H1 (cell line): ENCODE results near the gene RALY. TPM values are rescaled to one million over a fixed set of nuclear protein-coding genes. Genes with fewer than 3 reads are reported as not detected.

Experiments used
- CTCF ChIA-PET: fragments of 300-600 bp; sonication (Branson Sonifier 250); formaldehyde crosslinking; loops from one replicate; lab custom pipeline; 2021; ENCODE audit not compliant: partially characterized antibody; lab: Charles Lee
- POLR2A ChIA-PET: fragments of 300-600 bp; sonication (Branson Sonifier 250); formaldehyde crosslinking; loops from one replicate; lab custom pipeline; 2021; ENCODE audit warnings: inconsistent platforms; ENCODE audit not compliant: partially characterized antibody; lab: Charles Lee
- DNase-seq, 2 experiments: peaks; one replicate each; pipeline versions ENCODE4 v3.0.0 to v3.0.0-alpha.2; 2010 to 2022; ENCODE audit warnings: low spot score in 2 of 2, low read depth in 1 of 2, mixed read lengths in 1 of 2
- FAIRE-seq: peaks from 2 replicates; lab custom pipeline; 2011; peaks lifted over from hg19 to GRCh38; lab: Jason Lieb, UNC
- H2AFZ ChIP-seq: 2 replicates; pipeline ENCODE4 v1.8.1; 2012; ENCODE audit warnings: low read length, inconsistent platforms
- H2AK5ac ChIP-seq: 2 replicates; pipeline ENCODE4 v1.6.1; 2013; ENCODE audit warnings: low read depth, low read length
- H2BK120ac ChIP-seq: replicated peaks from 2 replicates; pipeline ENCODE3; 2013; ENCODE audit warnings: low read depth, low read length, inconsistent platforms
- H2BK12ac ChIP-seq: 2 replicates; pipeline ENCODE4 v1.6.1; 2013; ENCODE audit warnings: low read depth, low read length
- H2BK15ac ChIP-seq: 2 replicates; pipeline ENCODE4 v1.6.1; 2013; ENCODE audit warnings: low read length
- H2BK20ac ChIP-seq: 2 replicates; pipeline ENCODE4 v1.6.1; 2013; ENCODE audit warnings: low read length
- H2BK5ac ChIP-seq: 2 replicates; pipeline ENCODE4 v1.6.1; 2013; ENCODE audit warnings: low read depth, low read length
- H3K14ac ChIP-seq: 2 replicates; pipeline ENCODE4 v1.6.1; 2013; ENCODE audit warnings: inconsistent platforms; ENCODE audit not compliant: insufficient read length
- H3K18ac ChIP-seq: 2 replicates; pipeline ENCODE4 v1.6.1; 2013; ENCODE audit warnings: low read length; ENCODE audit errors: extremely low read depth
- H3K23ac ChIP-seq: 2 replicates; pipeline ENCODE4 v1.6.1; 2013; ENCODE audit warnings: inconsistent platforms; ENCODE audit not compliant: insufficient read length
- H3K23me2 ChIP-seq: 2 replicates; pipeline ENCODE4 v1.6.1; 2013; ENCODE audit warnings: low read depth, low read length
- H3K27ac ChIP-seq: 2 replicates; pipeline ENCODE4 v1.6.1; 2011; ENCODE audit warnings: low read depth, low read length, inconsistent platforms
- H3K27me3 ChIP-seq, 4 experiments: replicated peaks in 1 of 4; 1 replicate in 1 of 4; 2 replicates in 3 of 4; pipeline versions ENCODE4 v1.6.1 to v1.8.1; 2011 to 2013; ENCODE audit warnings: low read length in 3 of 4, mild to moderate bottlenecking in 3 of 4, inconsistent platforms in 2 of 4, mixed read lengths in 2 of 4, moderate library complexity in 1 of 4; ENCODE audit not compliant: control insufficient read depth in 3 of 4, insufficient read depth in 3 of 4; ENCODE audit errors: extremely low read depth in 1 of 4
- H3K36me3 ChIP-seq, 4 experiments: 2 replicates each; pipeline versions ENCODE4 v1.6.1 to v1.8.1; 2011 to 2013; ENCODE audit warnings: mild to moderate bottlenecking in 4 of 4, low read length in 3 of 4, moderate library complexity in 2 of 4, control low read depth in 1 of 4, inconsistent platforms in 1 of 4; ENCODE audit not compliant: insufficient read depth in 4 of 4, control insufficient read depth in 2 of 4
- H3K4ac ChIP-seq: replicated peaks from 2 replicates; pipeline ENCODE3; 2013; ENCODE audit warnings: low read length, low read depth, mixed read lengths, inconsistent platforms; ENCODE audit not compliant: insufficient read length
- H3K4me1 ChIP-seq, 4 experiments: replicated peaks in 1 of 4; 1 replicate in 1 of 4; 2 replicates in 3 of 4; pipeline versions ENCODE4 v1.6.1 to v1.8.1; 2011 to 2013; ENCODE audit warnings: low read length in 3 of 4, inconsistent platforms in 2 of 4, mixed read lengths in 1 of 4; ENCODE audit not compliant: insufficient read depth in 4 of 4, control insufficient read depth in 3 of 4
- H3K4me2 ChIP-seq, 2 experiments: 2 replicates each; pipeline versions ENCODE4 v1.6.1 to v1.8.1; 2011 to 2013; ENCODE audit warnings: low read depth in 2 of 2, low read length in 2 of 2, control low read depth in 1 of 2, inconsistent platforms in 1 of 2, mild to moderate bottlenecking in 1 of 2; ENCODE audit not compliant: insufficient read depth in 1 of 2
- H3K4me3 ChIP-seq, 4 experiments: fragments of 200-600, 300-600 bp in 1 of 4; sonication (generic), shearing (Covaris generic), sonication (Bioruptor Twin) in 1 of 4; 2 replicates each; pipeline versions ENCODE4 v1.5.1 to v1.8.1; 2011 to 2016; ENCODE audit warnings: low read length in 4 of 4, low read depth in 3 of 4, control low read depth in 2 of 4, inconsistent platforms in 2 of 4, mild to moderate bottlenecking in 2 of 4, mixed read lengths in 1 of 4, moderate library complexity in 1 of 4; ENCODE audit not compliant: insufficient read depth in 2 of 4; ENCODE audit errors: extremely low read depth in 1 of 4
- H3K56ac ChIP-seq: replicated peaks from 2 replicates; pipeline ENCODE3; 2013; ENCODE audit warnings: low read depth, mild to moderate bottlenecking, mixed read lengths, low read length, inconsistent platforms; ENCODE audit not compliant: insufficient read length
- H3K79me1 ChIP-seq: 2 replicates; pipeline ENCODE4 v1.6.1; 2013; ENCODE audit warnings: low read depth, low read length, control low read depth
- H3K79me2 ChIP-seq, 2 experiments: 2 replicates each; pipeline versions ENCODE4 v1.6.1 to v1.8.1; 2012 to 2013; ENCODE audit warnings: low read length in 2 of 2, mild to moderate bottlenecking in 2 of 2, inconsistent platforms in 1 of 2; ENCODE audit not compliant: insufficient read depth in 2 of 2, control insufficient read depth in 1 of 2
- H3K9ac ChIP-seq, 4 experiments: replicated peaks in 1 of 4; 1 replicate in 1 of 4; 2 replicates in 3 of 4; pipeline versions ENCODE4 v1.6.1 to v1.8.1; 2011 to 2013; ENCODE audit warnings: low read depth in 3 of 4, low read length in 3 of 4, control low read depth in 2 of 4, mild to moderate bottlenecking in 2 of 4, moderate library complexity in 2 of 4, inconsistent platforms in 1 of 4; ENCODE audit errors: extremely low read depth in 1 of 4
- H3K9me3 ChIP-seq, 2 experiments: 2 replicates each; pipeline versions ENCODE4 v1.6.1 to v1.8.1; 2012 to 2013; ENCODE audit warnings: mild to moderate bottlenecking in 2 of 2, moderate library complexity in 2 of 2, control low read depth in 1 of 2, inconsistent platforms in 1 of 2, low read depth in 1 of 2, low read length in 1 of 2, mixed read lengths in 1 of 2; ENCODE audit not compliant: insufficient read depth in 2 of 2
- H4K20me1 ChIP-seq, 2 experiments: replicated peaks in 1 of 2; 2 replicates each; pipeline versions ENCODE3 to v1.8.1; 2011 to 2013; ENCODE audit warnings: inconsistent platforms in 2 of 2, low read length in 2 of 2, mild to moderate bottlenecking in 1 of 2; ENCODE audit not compliant: insufficient read depth in 2 of 2, control insufficient read depth in 1 of 2
- H4K5ac ChIP-seq: 2 replicates; pipeline ENCODE4 v1.6.1; 2013; ENCODE audit warnings: low read length, low read depth, mixed read lengths, inconsistent platforms; ENCODE audit not compliant: insufficient read length
- H4K8ac ChIP-seq: 2 replicates; pipeline ENCODE4 v1.8.0; 2013; ENCODE audit warnings: mild to moderate bottlenecking, moderate library complexity, low read length, inconsistent platforms; ENCODE audit not compliant: insufficient read depth; ENCODE audit errors: extremely low read depth
- H4K91ac ChIP-seq: replicated peaks from 2 replicates; pipeline ENCODE3; 2013; ENCODE audit warnings: low read length, mixed read lengths, inconsistent platforms; ENCODE audit not compliant: insufficient read length
- BACH1 ChIP-seq: IDR thresholded peaks from 2 replicates; pipeline ENCODE4 v1.6.1; 2012; ENCODE audit warnings: low read length, improper control_type of control experiment
- BCL11A ChIP-seq, 2 experiments: IDR thresholded peaks; one replicate each; pipeline ENCODE4 v1.6.1; 2011; ENCODE audit warnings: low read depth in 2 of 2, low read length in 2 of 2, mild to moderate bottlenecking in 2 of 2
- CREB1 ChIP-seq: IDR thresholded peaks from 2 replicates; pipeline ENCODE4 v1.6.1; 2012; ENCODE audit warnings: inconsistent platforms
- EZH2 ChIP-seq: fragments of 200-600 bp; sonication (generic); IDR thresholded peaks from 2 replicates; pipeline ENCODE4 v1.7.1; 2012; ENCODE audit warnings: low read depth, mild to moderate bottlenecking, moderate library complexity, low read length, inconsistent platforms; ENCODE audit not compliant: severe bottlenecking
- FOSL1 ChIP-seq: IDR thresholded peaks from 2 replicates; pipeline ENCODE4 v1.6.1; 2011; ENCODE audit warnings: mild to moderate bottlenecking, low read depth, low read length, moderate library complexity; ENCODE audit not compliant: insufficient read depth
- HDAC6 ChIP-seq: IDR thresholded peaks from one replicate; pipeline ENCODE4 v1.7.1; 2012; ENCODE audit warnings: low read depth, mild to moderate bottlenecking, inconsistent platforms, low read length, moderate library complexity
- JUN ChIP-seq: IDR thresholded peaks from 2 replicates; pipeline ENCODE4 v1.6.1; 2011; ENCODE audit warnings: low read depth, mild to moderate bottlenecking, improper control_type of control experiment, low read length
- SIX5 ChIP-seq: IDR thresholded peaks from 2 replicates; pipeline ENCODE4 v1.6.1; 2011; ENCODE audit warnings: mild to moderate bottlenecking, low read depth, low read length
- WGBS, 2 experiments: shearing (Covaris generic) in 1 of 2; methylation state at CpG; one replicate each; pipeline versions ENCODE4 v1.1.6 to v1.1.7; 2013 to 2015; ENCODE audit warnings: low lambda C conversion rate in 2 of 2, mixed read lengths in 2 of 2, inconsistent platforms in 1 of 2, low coverage in 1 of 2, missing lambda C conversion rate in 1 of 2; ENCODE audit not compliant: insufficient replicate concordance in 2 of 2, insufficient coverage in 1 of 2, insufficient read length in 1 of 2; ENCODE audit errors: extremely low coverage in 1 of 2, missing lambda C conversion rate in 1 of 2; 5-methylcytosine and 5-hydroxymethylcytosine counted together
- polyA plus RNA-seq, 7 experiments: library from polyadenylated mRNA; depleted of rRNA in 3 of 7; stranded (reverse) in 5 of 7; unstranded in 2 of 7; fragments of >200 nt in 5 of 7; fragments of 200-250 nt in 2 of 7; gene quantifications; 1 replicate in 5 of 7; 2 replicates in 1 of 7; 4 replicates in 1 of 7; pipeline versions ENCODE4 v1.2.1 to v1.2.3, GENCODE V29; 2011 to 2013; ENCODE audit warnings: missing spikeins in 2 of 7, mixed read lengths in 2 of 7
- total RNA-seq: library from RNA; stranded (reverse); fragmentation: NEBNext Ultra II Directional; extraction: Animal tissue kit (Norgen Biotek cat#: 25700); gene quantifications from 2 replicates; pipeline ENCODE4 v1.2.1, GENCODE V29; 2021

The RALY gene
- total and polyA plus RNA-seq, 2 of the 8 experiments (the other 6 are each of a cell fraction or from before 2014, with no cell fraction given), result 133 to 148 TPM

GRCh38 chr20:34065260-34065659 is 71.5 kb downstream of the RALY start:
- H3K36me3 ChIP-seq, result no peaks in the 10 kb centered on the region
- no peak overlapping the region for H3K18ac ChIP-seq
- CTCF ChIA-PET, result interaction anchor here (0.9 to 2.9 kb wide), 10 partner anchors 11 to 273 kb away, joined by 3 to 12 read pairs (median 4); no protein-coding TSS in a partner anchor
- H2BK12ac ChIP-seq, result no peak overlapping the region
- TF ChIP-seq FOSL1 (no peak), BCL11A (IDR thresholded peaks at IDR 0.05; ENCODE audit: low read depth in 2 of 2, low read length in 2 of 2) (no peak), CREB1 (no peak), JUN (no peak), SIX5 (no peak), EZH2 (no peak), BACH1 (no peak), HDAC6 (no peak)
- TF ChIP-seq, all 59 proteins: peak for 0
- Histone ChIP-seq H4K5ac (no peak overlapping the region), H4K8ac (no peak overlapping the region), H3K79me2 (peaks cover 0 to 26% of the 10 kb centered on the region in 2 experiments; a peak in 1 of 4 replicates), H2AFZ (no peak overlapping the region), H3K4me2 (no peak overlapping the region), H3K79me1 (peaks cover 4% of the 10 kb centered on the region), H2AK5ac (no peak overlapping the region), H3K27ac (no peak overlapping the region), H2BK5ac (no peak overlapping the region), H3K23me2 (no peaks in the 10 kb centered on the region), H3K4ac (no peak overlapping the region), H3K4me3 (no peak overlapping the region), H4K20me1 (peaks cover 6 to 20% of the 10 kb centered on the region in 2 experiments), H2BK120ac (no peak overlapping the region), H3K27me3 (no peaks in the 10 kb centered on the region), H4K91ac (no peak overlapping the region), H3K14ac (no peak overlapping the region), H3K4me1 (peaks cover 0 to 9% (median 5%) of the 10 kb centered on the region in 4 experiments; a peak in 5 of 7 replicates), H2BK15ac (no peak overlapping the region), H3K9me3 (no peaks in the 10 kb centered on the region), H3K23ac (no peak overlapping the region), H2BK20ac (no peak overlapping the region), H3K9ac (no peak overlapping the region), H3K56ac (no peak overlapping the region)
- WGBS, 2 experiments, result 92% methylated on average over 2 of the region's 2 CpGs; no CpG with 5 or more reads in 1 of the 2 experiments
- POLR2A ChIA-PET, result interaction anchor here (1.4 kb wide), 1 partner anchor 57 kb away, joined by 3 read pairs; no protein-coding TSS in a partner anchor
- no peak for FAIRE-seq
- no peak for DNase-seq
